Uterus (tissue), 4 donors: Measurements from ENCODE around the gene NEAT1. TPM values are rescaled to one million over a fixed set of nuclear protein-coding genes. Genes with fewer than 3 reads are reported as not detected.
"Not testable (repeated sequence)": the region's sequence is repeated elsewhere in the genome, so short reads cannot be mapped to it uniquely, and the experiment has no call there.

Experiments
- DNase-seq, 2 donors: peaks; one replicate each; pipeline ENCODE4 v3.0.0-alpha.2; 2019 to 2020
- H3K27ac ChIP-seq, 2 donors: fragments of 200-600 bp; sonication (generic); 1 replicate in 1 of 2; 2 replicates in 1 of 2; pipeline ENCODE4 v1.5.1; 2016 to 2018
- H3K27me3 ChIP-seq, 2 donors: fragments of 200-600 bp; sonication (generic); one replicate each; pipeline ENCODE4 v1.5.1; 2018 to 2019; ENCODE audit warnings: control low read depth in 1 of 2
- H3K36me3 ChIP-seq, 2 donors: fragments of 200-600 bp; sonication (generic); one replicate each; pipeline ENCODE4 v1.5.1; 2019; ENCODE audit warnings: control low read depth in 1 of 2
- H3K4me1 ChIP-seq, 2 donors: fragments of 200-600 bp; sonication (generic); one replicate each; pipeline ENCODE4 v1.5.1; 2018 to 2019; ENCODE audit warnings: control low read depth in 1 of 2
- H3K4me3 ChIP-seq, 2 donors: fragments of 200-600 bp; sonication (generic); 1 replicate in 1 of 2; 2 replicates in 1 of 2; pipeline ENCODE4 v1.5.1; 2018 to 2019; ENCODE audit warnings: mild to moderate bottlenecking in 1 of 2
- H3K9me3 ChIP-seq, 2 donors: fragments of 200-600 bp; sonication (generic); one replicate each; pipeline ENCODE4 v1.5.1; 2019; ENCODE audit warnings: control low read depth in 1 of 2
- POLR2A ChIP-seq, 2 donors: fragments of 450-650 bp; IDR thresholded peaks; one replicate each; pipeline ENCODE4 v1.6.1; 2016; ENCODE audit warnings: antibody characterized with exemption in 2 of 2, mild to moderate bottlenecking in 1 of 2, moderate library complexity in 1 of 2
- intact Hi-C: fragments of 100-400 bp; cut with DNase I; formaldehyde crosslinking; loops from one replicate; pipeline ENCODE4 v1.15.1; 2023; ENCODE audit warnings: low total_unique reads
- total RNA-seq, 4 donors: library from RNA; depleted of rRNA in 3 of 4; stranded (reverse); fragments of >200 nt in 3 of 4; gene quantifications; one replicate each; pipeline versions ENCODE4 v1.1.0 to v1.2.4, GENCODE V29; 2014 to 2023
- TF ChIP-seq, protein P1 (sequence below), 4 experiments: fragments of 200-600 bp in 2 of 4; fragments of 450-650 bp in 2 of 4; sonication (generic) in 2 of 4; IDR thresholded peaks; one replicate each; pipeline ENCODE4 v1.5.1; 2016 to 2019; ENCODE audit warnings: antibody characterized with exemption in 4 of 4, mild to moderate bottlenecking in 2 of 4, moderate library complexity in 1 of 4
- donor health status: DM: yes; HTN: yes; CAD: no.

The NEAT1 gene
- total RNA-seq, 4 donors from 2014 or later, result 33.6 to 932 (median 120) TPM

DNA sequence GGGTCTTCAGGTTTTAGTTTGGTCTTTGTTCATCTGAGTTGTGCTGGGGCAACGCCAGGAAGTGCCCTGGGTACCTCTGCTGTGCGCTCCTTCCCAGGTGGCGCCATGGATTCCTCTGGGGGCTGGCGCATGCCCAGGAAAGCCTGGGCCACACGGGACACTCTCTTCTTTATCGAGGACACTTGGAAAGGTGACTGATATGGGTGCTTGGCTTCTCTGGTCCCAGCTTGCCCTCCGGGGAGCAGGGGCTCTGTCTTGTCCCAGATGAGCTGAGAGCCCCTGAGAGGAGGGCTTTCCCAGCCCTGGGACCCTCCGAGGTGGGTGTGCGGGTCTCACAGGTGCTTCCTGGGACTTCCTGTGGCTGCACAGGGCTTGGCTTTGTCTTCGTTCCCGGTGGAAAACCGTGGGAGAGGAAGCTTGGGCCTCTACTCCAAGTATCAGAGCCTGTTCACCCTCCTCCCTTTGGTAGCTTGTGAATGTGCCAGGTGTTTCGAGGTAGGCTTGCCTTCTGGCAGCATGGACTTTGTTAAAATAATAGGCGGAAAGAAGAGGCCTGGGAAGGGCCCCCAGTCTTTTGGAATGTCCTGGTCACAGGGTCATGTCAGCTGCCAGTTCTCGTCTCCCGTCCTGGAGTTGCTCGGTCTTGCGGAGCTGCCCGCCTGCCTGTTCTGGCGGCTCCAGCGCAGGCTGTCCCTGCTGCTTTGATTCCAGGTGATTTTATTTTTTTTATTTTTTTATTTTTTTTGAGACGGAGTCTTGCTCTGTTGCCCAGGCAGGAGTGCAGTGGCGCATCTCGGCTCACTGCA is 10.1 kb upstream of the NEAT1 start:
- no peak for TF ChIP-seq POLR2A (IDR thresholded peaks at IDR 0.05)
- TF ChIP-seq, protein P1, sequence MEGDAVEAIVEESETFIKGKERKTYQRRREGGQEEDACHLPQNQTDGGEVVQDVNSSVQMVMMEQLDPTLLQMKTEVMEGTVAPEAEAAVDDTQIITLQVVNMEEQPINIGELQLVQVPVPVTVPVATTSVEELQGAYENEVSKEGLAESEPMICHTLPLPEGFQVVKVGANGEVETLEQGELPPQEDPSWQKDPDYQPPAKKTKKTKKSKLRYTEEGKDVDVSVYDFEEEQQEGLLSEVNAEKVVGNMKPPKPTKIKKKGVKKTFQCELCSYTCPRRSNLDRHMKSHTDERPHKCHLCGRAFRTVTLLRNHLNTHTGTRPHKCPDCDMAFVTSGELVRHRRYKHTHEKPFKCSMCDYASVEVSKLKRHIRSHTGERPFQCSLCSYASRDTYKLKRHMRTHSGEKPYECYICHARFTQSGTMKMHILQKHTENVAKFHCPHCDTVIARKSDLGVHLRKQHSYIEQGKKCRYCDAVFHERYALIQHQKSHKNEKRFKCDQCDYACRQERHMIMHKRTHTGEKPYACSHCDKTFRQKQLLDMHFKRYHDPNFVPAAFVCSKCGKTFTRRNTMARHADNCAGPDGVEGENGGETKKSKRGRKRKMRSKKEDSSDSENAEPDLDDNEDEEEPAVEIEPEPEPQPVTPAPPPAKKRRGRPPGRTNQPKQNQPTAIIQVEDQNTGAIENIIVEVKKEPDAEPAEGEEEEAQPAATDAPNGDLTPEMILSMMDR (IDR thresholded peaks at IDR 0.05), result no peak
- intact Hi-C loops, result no loop called here
- H3K36me3 ChIP-seq, result no peaks in the 10 kb centered on the region
- no peak overlapping the region for H3K27ac ChIP-seq
- H3K9me3 ChIP-seq, result no peaks in the 10 kb centered on the region
- H3K4me1 ChIP-seq, result no peaks in the 10 kb centered on the region
- H3K27me3 ChIP-seq, result no peaks in the 10 kb centered on the region
- no peak for DNase-seq
- no peak overlapping the region for H3K4me3 ChIP-seq

DNA sequence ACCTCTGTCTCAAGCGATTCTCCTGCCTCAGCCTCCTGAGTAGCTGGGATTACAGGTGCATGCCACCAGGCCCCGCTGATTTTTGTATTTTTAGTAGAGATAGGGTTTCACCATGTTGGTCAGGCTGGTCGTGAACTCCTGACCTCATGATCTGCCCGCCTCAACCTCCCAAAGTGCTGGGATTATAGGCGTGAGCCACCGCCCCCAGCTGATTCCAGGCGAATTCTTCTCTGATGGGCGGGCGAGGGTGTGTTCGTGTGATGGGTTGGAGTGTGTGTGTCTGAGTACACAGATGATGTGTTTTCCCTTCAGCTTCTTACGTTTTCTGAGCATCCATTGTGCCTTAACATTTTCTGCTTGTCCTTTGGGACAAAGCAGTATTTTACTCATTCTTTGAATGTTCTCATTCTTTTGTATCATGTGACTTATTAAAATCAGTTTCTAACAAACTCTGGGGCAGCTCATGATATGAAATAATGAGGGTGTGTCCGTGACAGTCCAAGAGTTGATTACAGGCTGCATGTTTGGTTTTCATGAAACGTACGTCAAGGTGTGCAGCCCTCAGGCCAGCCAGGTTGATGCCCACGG is 9.4 kb upstream of the NEAT1 start:
- intact Hi-C loops, H3K4me3 ChIP-seq, H3K9me3 ChIP-seq, H3K4me1 ChIP-seq, H3K27ac ChIP-seq, H3K27me3 ChIP-seq, DNase-seq, H3K36me3 ChIP-seq: not testable (repeated sequence)

DNA sequence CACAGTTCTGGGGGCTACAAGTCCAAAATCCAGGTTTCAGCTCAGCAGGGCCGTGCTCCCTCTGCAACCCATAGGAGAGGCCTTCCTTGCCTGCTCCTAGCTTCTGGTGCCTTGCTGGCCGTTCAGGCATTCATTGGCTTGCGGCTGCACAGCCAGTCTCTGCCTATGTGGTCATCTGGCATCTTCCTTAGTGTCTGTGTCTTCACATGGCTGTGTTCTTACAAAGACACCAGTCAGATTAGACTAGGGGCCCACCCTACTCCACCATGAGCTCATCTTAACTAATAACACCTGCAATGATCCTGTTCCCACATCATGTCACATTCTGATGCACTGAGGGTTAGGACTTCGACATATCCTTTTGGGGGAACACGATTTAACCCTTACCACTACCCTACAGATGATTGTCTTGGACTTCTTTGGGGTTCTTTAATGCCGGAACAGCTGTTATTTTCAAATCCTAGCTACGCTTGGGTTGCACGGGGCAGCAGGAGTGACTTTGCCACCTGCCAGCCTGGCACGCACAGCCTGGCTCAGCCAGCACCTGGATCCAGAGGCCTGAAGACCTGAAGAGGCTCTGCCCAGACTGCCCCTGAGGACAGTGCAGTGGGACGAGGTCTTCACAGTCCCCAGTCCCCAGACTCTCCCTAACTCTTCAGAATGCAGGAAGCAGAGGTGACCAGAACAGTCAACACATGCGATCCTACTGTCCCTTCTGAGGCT is 7.7 kb upstream of the NEAT1 start:
- H3K9me3 ChIP-seq, result no peaks in the 10 kb centered on the region
- no peak overlapping the region for H3K4me3 ChIP-seq
- TF ChIP-seq POLR2A (IDR thresholded peaks at IDR 0.05), result no peak
- TF ChIP-seq, protein P1 (IDR thresholded peaks at IDR 0.05), result no peak
- H3K4me1 ChIP-seq, result no peaks in the 10 kb centered on the region
- DNase-seq, result peak; percentile 18
- H3K27ac ChIP-seq, result peak overlapping the region; percentile 5 to 99
- H3K27me3 ChIP-seq, result no peaks in the 10 kb centered on the region
- no peaks in the 10 kb centered on the region for H3K36me3 ChIP-seq
- intact Hi-C loops, result loop anchor here (5.0 kb wide), 2 partner anchors 33 to 97 kb away; partner anchors contain the start of gene SLC25A45

DNA sequence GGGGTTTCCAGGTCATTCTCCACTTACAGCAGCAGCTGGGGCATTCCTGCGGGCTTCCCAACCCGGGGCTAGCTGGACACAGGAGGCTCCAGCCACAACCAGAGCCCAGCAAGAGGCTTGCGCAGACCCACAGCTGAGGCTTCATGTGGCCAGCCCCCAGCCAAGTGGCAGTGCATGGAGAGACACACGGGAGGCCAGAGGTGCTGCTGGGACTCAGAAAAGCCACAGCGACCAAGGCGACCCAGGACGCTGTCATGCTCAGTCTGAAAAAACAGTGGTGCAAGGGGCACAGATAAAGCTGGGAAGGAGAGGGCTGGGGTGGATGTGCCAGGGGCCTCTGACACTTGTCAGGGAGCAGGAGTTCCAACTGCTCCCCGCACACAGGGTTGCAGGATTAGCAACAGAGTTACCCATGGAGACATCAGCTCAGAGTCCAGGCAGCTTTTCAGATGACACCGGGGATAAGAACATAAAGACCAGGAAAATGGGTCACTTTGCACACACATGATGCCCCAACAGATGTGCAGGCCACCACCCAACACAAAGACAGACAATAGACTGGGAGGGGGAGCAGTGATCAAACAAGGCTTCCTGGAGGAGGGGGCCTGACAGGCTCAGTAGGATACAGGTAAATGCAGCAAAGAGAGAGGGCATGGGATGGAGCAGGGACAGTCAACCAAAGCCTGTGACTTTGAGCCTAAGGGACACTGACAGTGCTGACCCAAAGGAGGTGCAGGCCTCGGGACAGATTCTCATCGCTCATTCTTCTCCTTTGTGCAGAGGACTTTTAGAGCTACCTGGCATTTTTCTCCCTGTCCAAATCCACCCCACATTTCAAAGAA is 6.9 kb upstream of the NEAT1 start:
- peak overlapping the region; percentile 98 to 99 for H3K27ac ChIP-seq
- peak overlapping the region; percentile 22 to 76 for H3K4me3 ChIP-seq
- intact Hi-C loops, result loop anchor here (5.0 kb wide), 2 partner anchors 33 to 97 kb away; partner anchors contain the start of gene SLC25A45
- H3K27me3 ChIP-seq, result no peaks in the 10 kb centered on the region
- H3K9me3 ChIP-seq, result no peaks in the 10 kb centered on the region
- peak in 1 of 2 donors; percentile 25 for DNase-seq
- H3K4me1 ChIP-seq, result peaks cover 0 to 6% of the 10 kb centered on the region in 2 donors
- TF ChIP-seq POLR2A (IDR thresholded peaks at IDR 0.05), result no peak
- TF ChIP-seq, protein P1 (IDR thresholded peaks at IDR 0.05), result no peak
- H3K36me3 ChIP-seq, result no peaks in the 10 kb centered on the region

DNA sequence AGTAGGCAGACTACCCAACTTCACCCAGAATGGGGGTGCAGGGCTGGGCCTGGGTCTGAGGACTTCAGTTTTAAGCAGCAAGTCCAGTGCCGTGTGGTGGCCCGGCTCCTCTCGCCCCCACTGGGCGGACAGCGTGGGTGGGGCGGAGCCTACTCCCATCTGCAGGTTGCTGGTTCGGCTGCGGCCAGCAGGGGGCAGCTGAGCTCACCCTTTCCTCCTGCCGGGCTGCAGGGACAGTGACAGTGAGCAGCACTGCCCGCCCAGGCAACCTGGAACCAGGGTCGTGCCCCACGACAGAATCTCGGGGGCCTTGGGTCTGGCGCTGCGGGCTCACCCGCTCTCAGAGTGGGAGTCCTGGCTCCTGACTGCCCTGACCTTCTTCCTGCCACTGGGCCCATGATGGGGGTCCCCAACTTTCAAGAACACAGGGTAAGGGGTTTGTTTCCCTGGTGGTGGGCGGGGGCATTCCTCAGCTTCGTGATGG is 6.2 kb upstream of the NEAT1 start:
- peak overlapping the region; percentile 98 to 99 for H3K27ac ChIP-seq
- TF ChIP-seq, protein P1 (IDR thresholded peaks at IDR 0.05), result peak; percentile 95 to 100 (median 100)
- TF ChIP-seq POLR2A (IDR thresholded peaks at IDR 0.05), result peak; percentile 43 to 57
- peak; percentile 93 for DNase-seq
- H3K27me3 ChIP-seq, result no peaks in the 10 kb centered on the region
- H3K9me3 ChIP-seq, result no peaks in the 10 kb centered on the region
- peaks cover 0 to 7% of the 10 kb centered on the region in 2 donors for H3K4me1 ChIP-seq
- H3K4me3 ChIP-seq, result peak overlapping the region; percentile 22 to 76
- H3K36me3 ChIP-seq, result no peaks in the 10 kb centered on the region
- intact Hi-C loops, result loop anchor here (5.0 kb wide), 2 partner anchors 34 to 96 kb away; partner anchors contain the start of gene SLC25A45
